SK-N-SH (cell line): Measurements from ENCODE around the gene MRPL17. TPM values are rescaled to one million over a fixed set of nuclear protein-coding genes. Genes with fewer than 3 reads are reported as not detected.

Experiments used
- CTCF ChIA-PET: fragments of 300-600, 350-600 bp; formaldehyde crosslinking; extraction: SDS; loops from one replicate; lab custom pipeline; 2021; lab: Yijun Ruan, JAX
- POLR2A ChIA-PET: fragments of 350-600 bp; sonication (Branson Sonifier 250); formaldehyde crosslinking; extraction: SDS; loops from one replicate; lab custom pipeline; 2020; ENCODE audit warnings: antibody characterized with exemption, inconsistent platforms; lab: Yijun Ruan, JAX
- DNase-seq: peaks from one replicate; pipeline ENCODE4 v3.0.0; 2012
- H2AFZ ChIP-seq: fragments of 200-600 bp; sonication (generic); 2 replicates; pipeline ENCODE4 v1.8.1; 2016; ENCODE audit warnings: antibody characterized with exemption, mild to moderate bottlenecking, low read depth
- H3F3A ChIP-seq: fragments of 200-600 bp; sonication (generic); replicated peaks from 2 replicates; pipeline ENCODE3; 2016; ENCODE audit warnings: antibody characterized with exemption, mild to moderate bottlenecking; ENCODE audit not compliant: insufficient read depth
- H3K27ac ChIP-seq, 2 experiments: fragments of 200-500 bp in 1 of 2; fragments of 200-600 bp in 1 of 2; sonication (Bioruptor generic) in 1 of 2; sonication (generic), shearing (Covaris generic) in 1 of 2; 2 replicates each; pipeline versions ENCODE4 v1.5.1 to v1.6.1; 2014 to 2016; ENCODE audit warnings: low read depth in 2 of 2, inconsistent platforms in 1 of 2, low read length in 1 of 2, mild to moderate bottlenecking in 1 of 2, mixed read lengths in 1 of 2
- H3K27me3 ChIP-seq: fragments of 200-600 bp; sonication (generic), shearing (Covaris generic); 2 replicates; pipeline ENCODE4 v1.6.1; 2016; ENCODE audit warnings: mixed run types; ENCODE audit not compliant: insufficient read depth
- H3K36me3 ChIP-seq, 2 experiments: fragments of 200-500 bp in 1 of 2; fragments of 200-600 bp in 1 of 2; sonication (Bioruptor generic) in 1 of 2; sonication (generic) in 1 of 2; replicated peaks in 1 of 2; 2 replicates each; pipeline versions ENCODE3 to v1.5.1; 2014 to 2016; ENCODE audit warnings: low read length in 1 of 2, mild to moderate bottlenecking in 1 of 2; ENCODE audit not compliant: insufficient read depth in 2 of 2, control insufficient read depth in 1 of 2
- H3K4me1 ChIP-seq, 2 experiments: fragments of 200-500 bp in 1 of 2; fragments of 200-600 bp in 1 of 2; sonication (Bioruptor generic) in 1 of 2; sonication (generic), shearing (Covaris generic) in 1 of 2; 2 replicates each; pipeline versions ENCODE4 v1.5.1 to v1.6.1; 2014 to 2016; ENCODE audit warnings: low read depth in 1 of 2, low read length in 1 of 2, mixed run types in 1 of 2; ENCODE audit not compliant: insufficient read depth in 2 of 2, control insufficient read depth in 1 of 2
- H3K4me2 ChIP-seq: fragments of 200-600 bp; sonication (generic), shearing (Covaris generic); 2 replicates; pipeline ENCODE4 v1.6.1; 2017; ENCODE audit warnings: mixed run types
- H3K4me3 ChIP-seq, 2 experiments: fragments of 200-500 bp in 1 of 2; fragments of 200-600 bp in 1 of 2; sonication (Bioruptor generic) in 1 of 2; sonication (generic), shearing (Covaris generic) in 1 of 2; 2 replicates each; pipeline versions ENCODE4 v1.5.1 to v1.8.1; 2014 to 2016; ENCODE audit warnings: low read depth in 2 of 2, inconsistent platforms in 1 of 2, low read length in 1 of 2, mild to moderate bottlenecking in 1 of 2, mixed read lengths in 1 of 2, moderate library complexity in 1 of 2
- H3K79me2 ChIP-seq: fragments of 200-600 bp; sonication (generic); 2 replicates; pipeline ENCODE4 v1.8.1; 2017; ENCODE audit warnings: mild to moderate bottlenecking; ENCODE audit not compliant: insufficient read depth
- H3K9ac ChIP-seq: fragments of 200-600 bp; sonication (generic); 2 replicates; pipeline ENCODE4 v1.6.1; 2017; ENCODE audit warnings: mixed run types
- H3K9me2 ChIP-seq: fragments of 200-600 bp; sonication (generic); 2 replicates; pipeline ENCODE4 v1.6.1; 2017; ENCODE audit warnings: mixed run types
- H3K9me3 ChIP-seq: fragments of 200-600 bp; sonication (generic); 2 replicates; pipeline ENCODE4 v1.6.1; 2017; ENCODE audit warnings: mixed run types, mild to moderate bottlenecking, moderate library complexity
- H4K20me1 ChIP-seq: fragments of 200-600 bp; sonication (generic); 2 replicates; pipeline ENCODE4 v1.6.1; 2017; ENCODE audit warnings: mild to moderate bottlenecking, mixed run types; ENCODE audit not compliant: insufficient read depth
- CHD2 ChIP-seq: fragments of 150-350 bp; IDR thresholded peaks from 2 replicates; pipeline ENCODE4 v1.6.1; 2018; ENCODE audit warnings: low read length; ENCODE audit not compliant: partially characterized antibody
- ELF1 ChIP-seq: IDR thresholded peaks from 2 replicates; pipeline ENCODE4 v1.4.0; 2012
- EP300 ChIP-seq, 2 experiments: IDR thresholded peaks; 2 replicates each; pipeline versions ENCODE4 v1.4.0 to v1.6.1; 2012; ENCODE audit warnings: borderline replicate concordance in 1 of 2, low read depth in 1 of 2, low read length in 1 of 2
- EZH2phosphoT487 ChIP-seq: fragments of 200-600 bp; sonication (generic); IDR thresholded peaks from 2 replicates; pipeline ENCODE4 v1.6.1; 2017; ENCODE audit warnings: low read depth, mixed run types, mild to moderate bottlenecking, antibody characterized with exemption, moderate library complexity, borderline replicate concordance
- FOSL2 ChIP-seq: IDR thresholded peaks from 2 replicates; pipeline ENCODE4 v1.4.0; 2012; ENCODE audit warnings: low read depth, mild to moderate bottlenecking, moderate library complexity, borderline replicate concordance
- JUND ChIP-seq: IDR thresholded peaks from 2 replicates; pipeline ENCODE4 v1.4.0; 2012
- MXI1 ChIP-seq: IDR thresholded peaks from 2 replicates; pipeline ENCODE4 v1.6.1; 2012; ENCODE audit warnings: mild to moderate bottlenecking, low read depth, low read length, improper control_type of control experiment
- POLR2AphosphoS5 ChIP-seq: IDR thresholded peaks from 2 replicates; pipeline ENCODE4 v1.6.1; 2012; ENCODE audit warnings: low read depth, low read length
- RAD21 ChIP-seq: IDR thresholded peaks from 2 replicates; pipeline ENCODE4 v1.6.1; 2012; ENCODE audit warnings: mild to moderate bottlenecking, low read length
- RCOR1 ChIP-seq: fragments of 150-350 bp; IDR thresholded peaks from 2 replicates; pipeline ENCODE4 v1.6.1; 2017; ENCODE audit warnings: antibody characterized with exemption, low read length
- RXRA ChIP-seq: IDR thresholded peaks from 2 replicates; pipeline ENCODE4 v1.4.0; 2012; ENCODE audit warnings: low read depth, mild to moderate bottlenecking, borderline replicate concordance
- TAF1 ChIP-seq: IDR thresholded peaks from 2 replicates; pipeline ENCODE4 v1.6.1; 2012; ENCODE audit warnings: low read depth, mild to moderate bottlenecking, low read length, moderate library complexity, borderline replicate concordance
- TEAD4 ChIP-seq: IDR thresholded peaks from 2 replicates; pipeline ENCODE4 v1.4.0; 2012; ENCODE audit warnings: mild to moderate bottlenecking, borderline replicate concordance; ENCODE audit not compliant: insufficient read depth
- WGBS: methylation state at CpG from one replicate; pipeline ENCODE4 v1.1.6; 2017; ENCODE audit warnings: low lambda C conversion rate; 5-methylcytosine and 5-hydroxymethylcytosine counted together
- polyA plus RNA-seq, 3 experiments: library from polyadenylated mRNA; depleted of rRNA; stranded (reverse); fragments of >200 nt; gene quantifications; 2 replicates each; pipeline ENCODE4 v1.2.3, GENCODE V29; 2012
- TF ChIP-seq, protein P1 (sequence below): IDR thresholded peaks from 2 replicates; pipeline ENCODE4 v1.4.0; 2012; ENCODE audit warnings: low read depth, borderline replicate concordance
- TF ChIP-seq, protein P2 (sequence below): fragments of 200-600 bp; sonication (generic); IDR thresholded peaks from 2 replicates; pipeline ENCODE4 v1.6.1; 2017; ENCODE audit warnings: antibody characterized with exemption, mild to moderate bottlenecking, moderate library complexity
- TF ChIP-seq, protein P3 (sequence below): fragments of 150-350 bp; IDR thresholded peaks from 2 replicates; pipeline ENCODE4 v1.6.1; 2016; ENCODE audit warnings: mild to moderate bottlenecking, low read depth, low read length
- TF ChIP-seq, protein P4 (sequence below): IDR thresholded peaks from 2 replicates; pipeline ENCODE4 v1.6.1; 2012; ENCODE audit warnings: mild to moderate bottlenecking, low read depth, low read length, moderate library complexity

The MRPL17 gene
- polyA plus RNA-seq, 1 of the 3 experiments (the other 2 are of a cell fraction) = 88.6 TPM

DNA sequence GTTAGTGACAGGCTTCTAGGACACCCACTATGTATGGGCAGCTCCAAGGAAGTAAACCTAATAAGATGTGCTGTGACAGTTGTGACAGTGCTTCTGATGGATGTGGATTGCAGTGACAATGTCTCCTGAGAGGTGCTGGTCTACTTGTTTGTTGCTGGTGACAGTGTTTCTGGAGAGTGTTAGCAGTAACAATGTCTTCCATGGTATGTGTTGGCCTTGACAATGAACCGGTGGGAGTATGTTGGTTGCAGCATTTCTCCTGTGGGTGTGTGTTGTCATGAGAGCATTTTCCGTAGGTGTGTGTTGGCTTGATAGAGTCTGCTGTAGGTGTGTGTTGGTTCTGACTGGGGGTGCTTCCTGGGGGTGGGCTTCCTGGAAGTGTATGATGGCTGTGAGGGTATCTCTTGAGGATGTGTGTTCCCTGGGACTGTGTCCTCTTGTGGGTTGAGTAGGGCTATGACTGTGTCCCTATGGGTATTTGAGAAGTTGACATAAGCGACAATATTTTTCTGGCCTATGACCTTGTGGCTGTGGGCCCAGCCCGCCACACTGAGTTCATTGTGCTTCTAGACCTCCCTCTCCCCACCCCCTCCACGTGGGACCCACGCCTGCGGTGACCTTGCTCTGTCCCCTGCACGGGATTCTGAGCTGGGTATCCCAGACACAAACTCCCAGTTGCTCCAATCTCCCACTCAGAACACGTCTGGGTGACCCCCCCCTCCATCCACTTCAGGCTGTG, 28.7 kb downstream of the MRPL17 start:
- Histone ChIP-seq H4K20me1 (no peaks in the 10 kb centered on the region), H3F3A (peaks cover 4% of the 10 kb centered on the region)
- TF ChIP-seq, protein P1, sequence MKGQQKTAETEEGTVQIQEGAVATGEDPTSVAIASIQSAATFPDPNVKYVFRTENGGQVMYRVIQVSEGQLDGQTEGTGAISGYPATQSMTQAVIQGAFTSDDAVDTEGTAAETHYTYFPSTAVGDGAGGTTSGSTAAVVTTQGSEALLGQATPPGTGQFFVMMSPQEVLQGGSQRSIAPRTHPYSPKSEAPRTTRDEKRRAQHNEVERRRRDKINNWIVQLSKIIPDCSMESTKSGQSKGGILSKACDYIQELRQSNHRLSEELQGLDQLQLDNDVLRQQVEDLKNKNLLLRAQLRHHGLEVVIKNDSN = no peak
- no peak for TF ChIP-seq JUND
- TF ChIP-seq TEAD4 = no peak
- no peak for TF ChIP-seq FOSL2
- TF ChIP-seq POLR2AphosphoS5 = no peak
- TF ChIP-seq MXI1 = no peak
- no peak for TF ChIP-seq RAD21
- TF ChIP-seq, protein P2, sequence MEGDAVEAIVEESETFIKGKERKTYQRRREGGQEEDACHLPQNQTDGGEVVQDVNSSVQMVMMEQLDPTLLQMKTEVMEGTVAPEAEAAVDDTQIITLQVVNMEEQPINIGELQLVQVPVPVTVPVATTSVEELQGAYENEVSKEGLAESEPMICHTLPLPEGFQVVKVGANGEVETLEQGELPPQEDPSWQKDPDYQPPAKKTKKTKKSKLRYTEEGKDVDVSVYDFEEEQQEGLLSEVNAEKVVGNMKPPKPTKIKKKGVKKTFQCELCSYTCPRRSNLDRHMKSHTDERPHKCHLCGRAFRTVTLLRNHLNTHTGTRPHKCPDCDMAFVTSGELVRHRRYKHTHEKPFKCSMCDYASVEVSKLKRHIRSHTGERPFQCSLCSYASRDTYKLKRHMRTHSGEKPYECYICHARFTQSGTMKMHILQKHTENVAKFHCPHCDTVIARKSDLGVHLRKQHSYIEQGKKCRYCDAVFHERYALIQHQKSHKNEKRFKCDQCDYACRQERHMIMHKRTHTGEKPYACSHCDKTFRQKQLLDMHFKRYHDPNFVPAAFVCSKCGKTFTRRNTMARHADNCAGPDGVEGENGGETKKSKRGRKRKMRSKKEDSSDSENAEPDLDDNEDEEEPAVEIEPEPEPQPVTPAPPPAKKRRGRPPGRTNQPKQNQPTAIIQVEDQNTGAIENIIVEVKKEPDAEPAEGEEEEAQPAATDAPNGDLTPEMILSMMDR = no peak
- no peak for TF ChIP-seq ELF1
- TF ChIP-seq CHD2 = no peak
- no peak for TF ChIP-seq RXRA
- no peak for TF ChIP-seq RCOR1
- no peak for TF ChIP-seq TAF1
- TF ChIP-seq EZH2phosphoT487 = no peak
- TF ChIP-seq EP300 (IDR thresholded peaks at IDR 0.05; ENCODE audit: borderline replicate concordance in 1 of 2, low read depth in 1 of 2, low read length in 1 of 2) = no peak
- TF ChIP-seq, protein P3, sequence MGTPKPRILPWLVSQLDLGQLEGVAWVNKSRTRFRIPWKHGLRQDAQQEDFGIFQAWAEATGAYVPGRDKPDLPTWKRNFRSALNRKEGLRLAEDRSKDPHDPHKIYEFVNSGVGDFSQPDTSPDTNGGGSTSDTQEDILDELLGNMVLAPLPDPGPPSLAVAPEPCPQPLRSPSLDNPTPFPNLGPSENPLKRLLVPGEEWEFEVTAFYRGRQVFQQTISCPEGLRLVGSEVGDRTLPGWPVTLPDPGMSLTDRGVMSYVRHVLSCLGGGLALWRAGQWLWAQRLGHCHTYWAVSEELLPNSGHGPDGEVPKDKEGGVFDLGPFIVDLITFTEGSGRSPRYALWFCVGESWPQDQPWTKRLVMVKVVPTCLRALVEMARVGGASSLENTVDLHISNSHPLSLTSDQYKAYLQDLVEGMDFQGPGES = no peak
- TF ChIP-seq, protein P4, sequence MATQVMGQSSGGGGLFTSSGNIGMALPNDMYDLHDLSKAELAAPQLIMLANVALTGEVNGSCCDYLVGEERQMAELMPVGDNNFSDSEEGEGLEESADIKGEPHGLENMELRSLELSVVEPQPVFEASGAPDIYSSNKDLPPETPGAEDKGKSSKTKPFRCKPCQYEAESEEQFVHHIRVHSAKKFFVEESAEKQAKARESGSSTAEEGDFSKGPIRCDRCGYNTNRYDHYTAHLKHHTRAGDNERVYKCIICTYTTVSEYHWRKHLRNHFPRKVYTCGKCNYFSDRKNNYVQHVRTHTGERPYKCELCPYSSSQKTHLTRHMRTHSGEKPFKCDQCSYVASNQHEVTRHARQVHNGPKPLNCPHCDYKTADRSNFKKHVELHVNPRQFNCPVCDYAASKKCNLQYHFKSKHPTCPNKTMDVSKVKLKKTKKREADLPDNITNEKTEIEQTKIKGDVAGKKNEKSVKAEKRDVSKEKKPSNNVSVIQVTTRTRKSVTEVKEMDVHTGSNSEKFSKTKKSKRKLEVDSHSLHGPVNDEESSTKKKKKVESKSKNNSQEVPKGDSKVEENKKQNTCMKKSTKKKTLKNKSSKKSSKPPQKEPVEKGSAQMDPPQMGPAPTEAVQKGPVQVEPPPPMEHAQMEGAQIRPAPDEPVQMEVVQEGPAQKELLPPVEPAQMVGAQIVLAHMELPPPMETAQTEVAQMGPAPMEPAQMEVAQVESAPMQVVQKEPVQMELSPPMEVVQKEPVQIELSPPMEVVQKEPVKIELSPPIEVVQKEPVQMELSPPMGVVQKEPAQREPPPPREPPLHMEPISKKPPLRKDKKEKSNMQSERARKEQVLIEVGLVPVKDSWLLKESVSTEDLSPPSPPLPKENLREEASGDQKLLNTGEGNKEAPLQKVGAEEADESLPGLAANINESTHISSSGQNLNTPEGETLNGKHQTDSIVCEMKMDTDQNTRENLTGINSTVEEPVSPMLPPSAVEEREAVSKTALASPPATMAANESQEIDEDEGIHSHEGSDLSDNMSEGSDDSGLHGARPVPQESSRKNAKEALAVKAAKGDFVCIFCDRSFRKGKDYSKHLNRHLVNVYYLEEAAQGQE = no peak
- TF ChIP-seq, all 33 proteins: peak for 0
- H3K36me3 ChIP-seq = no peaks in the 10 kb centered on the region
- peak; percentile 52 for DNase-seq
- H3K4me1 ChIP-seq = peaks cover 0 to 27% of the 10 kb centered on the region in 2 experiments; a peak in 1 of 4 replicates
- peak overlapping the region; percentile 58 to 62 for H3K4me3 ChIP-seq
- H3K9me3 ChIP-seq = no peaks in the 10 kb centered on the region
- peak overlapping the region; percentile 74; the same call in 1 of the 2 replicates for H3K4me2 ChIP-seq
- ChIA-PET POLR2A (no interaction called here), CTCF (interaction anchor here (1.9 kb wide), 1 partner anchor 42 kb away, joined by 5 read pairs; no protein-coding TSS in a partner anchor)
- no peaks in the 10 kb centered on the region for H3K27me3 ChIP-seq
- no peak overlapping the region for H2AFZ ChIP-seq
- no peaks in the 10 kb centered on the region for H3K79me2 ChIP-seq
- WGBS = 62% methylated on average over 9 of the region's 9 CpGs
- no peak overlapping the region for H3K27ac ChIP-seq
- H3K9me2 ChIP-seq = no peaks in the 10 kb centered on the region
- no peak overlapping the region for H3K9ac ChIP-seq
